PC-3 (cell line): ENCODE measurements around the gene GUCA2A. TPM values are rescaled to one million over a fixed set of nuclear protein-coding genes. Genes with fewer than 3 reads are reported as not detected.

ENCODE experiments used
- ATAC-seq: fragments of 200-7000 bp; cut with Tn5 transposase; 2 replicates; pipeline ENCODE4 v1.9.1; 2020; ENCODE audit warnings: mild to moderate bottlenecking, moderate library complexity
- BruUV-seq: library from RNA; stranded (reverse); fragments of 400-500 nt; replicated peaks from 2 replicates; lab custom pipeline; 2021; lab: Mats Ljungman, UMichigan
- CTCF ChIA-PET: fragments of 300-600 bp; sonication (Branson Sonifier 250); formaldehyde crosslinking; loops from one replicate; lab custom pipeline; 2022; ENCODE audit warnings: antibody characterized with exemption; lab: Charles Lee
- POLR2A ChIA-PET: fragments of 300-600 bp; sonication (Branson Sonifier 250); formaldehyde crosslinking; loops from one replicate; lab custom pipeline; 2022; ENCODE audit warnings: antibody characterized with exemption; ENCODE audit not compliant: unreplicated experiment; lab: Charles Lee
- DNase-seq: peaks from one replicate; pipeline ENCODE4 v3.0.0-alpha.2; 2015
- H2AFZ ChIP-seq: fragments of 300-600 bp; sonication (generic); 2 replicates; pipeline ENCODE4 v1.6.0; 2016; ENCODE audit warnings: antibody characterized with exemption, low read length
- H3F3A ChIP-seq: fragments of 300-600 bp; sonication (generic); one replicate; pipeline ENCODE4 v1.6.0; 2017; ENCODE audit warnings: antibody characterized with exemption, low read length, control low read depth, mild to moderate bottlenecking; ENCODE audit not compliant: unreplicated experiment
- H3K27ac ChIP-seq: fragments of 300-600 bp; sonication (generic); 2 replicates; pipeline ENCODE4 v1.5.1; 2016; ENCODE audit warnings: mild to moderate bottlenecking, low read length
- H3K27me3 ChIP-seq: fragments of 300-600 bp; sonication (generic); 2 replicates; pipeline ENCODE4 v1.6.1; 2016; ENCODE audit warnings: low read length, mixed read lengths
- H3K36me3 ChIP-seq: fragments of 300-600 bp; sonication (generic); 2 replicates; pipeline ENCODE4 v1.6.1; 2016; ENCODE audit warnings: low read depth, mixed run types, low read length, mixed read lengths
- H3K4me1 ChIP-seq: fragments of 300-600 bp; sonication (generic); 2 replicates; pipeline ENCODE4 v1.5.1; 2016; ENCODE audit warnings: low read length; ENCODE audit not compliant: insufficient read depth
- H3K4me2 ChIP-seq: fragments of 300-600 bp; sonication (generic); 2 replicates; pipeline ENCODE4 v1.6.0; 2016; ENCODE audit warnings: low read length
- H3K4me3 ChIP-seq: fragments of 300-600 bp; sonication (generic); 2 replicates; pipeline ENCODE4 v1.5.1; 2016; ENCODE audit warnings: mild to moderate bottlenecking, low read length, mixed read lengths
- H3K79me2 ChIP-seq: fragments of 300-600 bp; sonication (generic); 2 replicates; pipeline ENCODE4 v1.6.1; 2017; ENCODE audit warnings: low read length, mixed read lengths
- H3K9ac ChIP-seq: fragments of 300-600 bp; sonication (generic); 2 replicates; pipeline ENCODE4 v1.6.0; 2016; ENCODE audit warnings: mild to moderate bottlenecking, low read length
- H3K9me2 ChIP-seq: fragments of 300-600 bp; sonication (generic); replicated peaks from 2 replicates; pipeline ENCODE4 v1.6.1; 2016; ENCODE audit warnings: mixed run types, low read length, mixed read lengths
- H3K9me3 ChIP-seq: fragments of 300-600 bp; sonication (generic); 2 replicates; pipeline ENCODE4 v1.6.1; 2016; ENCODE audit warnings: low read length, mixed read lengths
- H4K20me1 ChIP-seq: fragments of 300-600 bp; sonication (generic); 2 replicates; pipeline ENCODE4 v1.6.1; 2016; ENCODE audit warnings: low read length, mixed read lengths
- EZH2 ChIP-seq: fragments of 300-600 bp; sonication (generic); IDR thresholded peaks from one replicate; pipeline ENCODE4 v1.6.1; 2017; ENCODE audit warnings: antibody characterized with exemption, mild to moderate bottlenecking, low read length; ENCODE audit not compliant: unreplicated experiment
- EZH2phosphoT487 ChIP-seq: fragments of 300-600 bp; sonication (generic); IDR thresholded peaks from 2 replicates; pipeline ENCODE4 v1.6.1; 2018; ENCODE audit warnings: mild to moderate bottlenecking, antibody characterized with exemption, low read length, borderline replicate concordance
- intact Hi-C: fragments of 100-400 bp; cut with micrococcal nuclease; formaldehyde crosslinking; loops from 2 replicates; pipeline ENCODE4 v1.9.0; 2023
- total RNA-seq: library from RNA; depleted of rRNA; stranded (reverse); fragments of >200 nt; gene quantifications from 2 replicates; pipeline ENCODE4 v1.2.3, GENCODE V29; 2014
- TF ChIP-seq, protein P1 (sequence below): fragments of 300-600 bp; sonication (generic); conservative IDR thresholded peaks from 2 replicates; pipeline ENCODE4 v1.5.1; 2017; ENCODE audit warnings: antibody characterized with exemption, low read depth, mild to moderate bottlenecking, low read length

The GUCA2A gene
- total RNA-seq, 1 experiment from 2014 or later = not detected

DNA sequence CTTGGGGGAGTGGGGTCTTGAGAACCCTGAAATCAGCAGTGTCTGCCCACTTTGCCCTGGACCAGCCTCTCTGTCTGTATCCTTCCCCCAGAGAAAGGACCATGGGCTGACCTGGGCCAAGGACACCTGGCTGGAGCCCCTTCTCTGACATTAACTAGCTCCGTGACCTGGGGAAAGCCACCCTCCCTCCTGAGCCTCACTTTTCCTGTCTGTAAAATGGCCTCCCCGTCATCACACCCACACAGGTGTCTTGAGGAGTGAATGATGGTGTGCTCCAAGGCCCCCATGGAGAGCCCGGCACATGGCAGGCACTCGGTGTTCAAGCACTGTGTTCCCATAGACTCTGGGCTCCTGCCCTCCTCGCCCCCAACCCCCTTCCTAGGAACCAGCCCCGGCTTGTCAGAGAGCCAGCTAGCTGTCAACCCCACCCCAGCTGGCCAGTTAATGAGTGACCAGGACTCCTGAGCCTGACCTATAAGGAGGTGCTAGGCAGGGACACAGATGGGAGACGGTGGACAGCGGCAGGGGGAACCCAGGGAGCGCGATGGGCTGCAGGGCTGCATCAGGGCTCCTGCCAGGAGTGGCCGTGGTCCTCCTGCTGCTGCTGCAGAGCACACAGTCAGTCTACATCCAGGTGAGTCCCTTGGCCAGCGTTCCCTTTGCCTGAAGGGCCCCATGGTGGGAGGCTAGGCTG is 11.5 kb downstream of the GUCA2A start, which contains the start of gene GUCA2B:
TSS of gene GUCA2B (plus strand) at position 504 of the 694 bp plus-strand sequence. CDS start at position 545, 41 bp downstream.
- no peak for DNase-seq
- H3K4me3 ChIP-seq = no peak within 1 kb of the TSS
- POLR2A ChIA-PET = no interaction called here
- no peak within 1 kb of the TSS for H2AFZ ChIP-seq
- intact Hi-C loops = no loop called here
- H3K4me2 ChIP-seq = no peak within 1 kb of the TSS
- H3K27me3 ChIP-seq = no peaks in the 10 kb centered on the region
- CTCF ChIA-PET = no interaction called here
- no peaks in the 10 kb centered on the region for H4K20me1 ChIP-seq
- no TSS peak for BruUV-seq
- H3K36me3 ChIP-seq = no peaks in the 10 kb centered on the region
- no peaks in the 10 kb centered on the region for H3K9me3 ChIP-seq
- no peaks in the 10 kb centered on the region for H3K79me2 ChIP-seq
- TF ChIP-seq, protein P1, sequence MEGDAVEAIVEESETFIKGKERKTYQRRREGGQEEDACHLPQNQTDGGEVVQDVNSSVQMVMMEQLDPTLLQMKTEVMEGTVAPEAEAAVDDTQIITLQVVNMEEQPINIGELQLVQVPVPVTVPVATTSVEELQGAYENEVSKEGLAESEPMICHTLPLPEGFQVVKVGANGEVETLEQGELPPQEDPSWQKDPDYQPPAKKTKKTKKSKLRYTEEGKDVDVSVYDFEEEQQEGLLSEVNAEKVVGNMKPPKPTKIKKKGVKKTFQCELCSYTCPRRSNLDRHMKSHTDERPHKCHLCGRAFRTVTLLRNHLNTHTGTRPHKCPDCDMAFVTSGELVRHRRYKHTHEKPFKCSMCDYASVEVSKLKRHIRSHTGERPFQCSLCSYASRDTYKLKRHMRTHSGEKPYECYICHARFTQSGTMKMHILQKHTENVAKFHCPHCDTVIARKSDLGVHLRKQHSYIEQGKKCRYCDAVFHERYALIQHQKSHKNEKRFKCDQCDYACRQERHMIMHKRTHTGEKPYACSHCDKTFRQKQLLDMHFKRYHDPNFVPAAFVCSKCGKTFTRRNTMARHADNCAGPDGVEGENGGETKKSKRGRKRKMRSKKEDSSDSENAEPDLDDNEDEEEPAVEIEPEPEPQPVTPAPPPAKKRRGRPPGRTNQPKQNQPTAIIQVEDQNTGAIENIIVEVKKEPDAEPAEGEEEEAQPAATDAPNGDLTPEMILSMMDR = no peak
- TF ChIP-seq EZH2 (no peak), EZH2phosphoT487 (no peak)
- ATAC-seq = no peak
- H3K9me2 ChIP-seq = no peaks in the 10 kb centered on the region
- H3F3A ChIP-seq = no peaks in the 10 kb centered on the region
- H3K27ac ChIP-seq = no peak within 1 kb of the TSS
- H3K9ac ChIP-seq = no peak within 1 kb of the TSS
- peaks cover 10% of the 10 kb centered on the region for H3K4me1 ChIP-seq

DNA sequence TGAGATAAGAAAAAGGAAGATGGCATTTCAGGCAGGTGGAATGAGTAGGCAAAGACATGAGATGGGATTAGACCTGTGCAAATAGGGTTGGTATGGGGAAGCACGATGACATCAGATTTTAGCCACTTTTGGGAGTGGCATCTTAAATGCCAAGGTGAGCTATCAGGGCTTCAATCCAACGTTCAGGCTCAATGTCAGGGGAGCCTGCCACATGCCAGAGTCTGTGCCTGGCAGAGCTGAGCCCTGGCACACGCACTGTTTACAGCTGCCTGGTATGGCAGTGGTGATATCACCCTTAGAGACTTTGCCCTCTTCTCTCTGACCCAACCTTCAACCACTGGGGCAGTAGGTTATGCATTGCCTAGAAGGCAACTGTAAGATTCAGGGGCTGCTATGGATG is 12.4 kb downstream of the GUCA2A start:
- intact Hi-C loops = no loop called here
- DNase-seq (peak; percentile 64), ATAC-seq (peak; percentile 79)

DNA sequence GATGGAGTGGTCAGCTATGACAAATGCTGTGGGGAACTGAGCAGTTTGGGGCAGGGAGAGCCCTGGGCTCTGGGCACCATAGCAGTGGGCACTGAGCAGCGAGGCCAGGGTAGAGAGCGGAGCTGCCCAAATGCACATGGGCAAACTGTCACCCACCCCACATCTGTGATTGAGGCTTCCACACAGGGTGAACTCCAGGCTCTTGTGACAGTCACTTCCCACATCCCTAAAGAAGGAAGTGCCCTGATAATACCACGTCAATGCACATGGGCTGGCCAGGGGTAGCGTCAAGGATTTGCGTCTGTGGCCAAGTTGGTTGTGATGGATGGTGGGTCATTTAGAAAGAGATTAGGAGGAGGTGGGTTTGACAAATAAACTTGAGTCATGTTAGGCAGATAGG is 13.9 kb downstream of the GUCA2A start:
- Histone ChIP-seq H3K27ac (no peak overlapping the region), H3K9ac (no peak overlapping the region), H4K20me1 (no peaks in the 10 kb centered on the region), H3K36me3 (no peaks in the 10 kb centered on the region), H3K79me2 (no peaks in the 10 kb centered on the region), H3K9me3 (no peaks in the 10 kb centered on the region), H3K27me3 (no peaks in the 10 kb centered on the region), H3K4me2 (no peak overlapping the region), H3K9me2 (no peaks in the 10 kb centered on the region), H2AFZ (no peak overlapping the region), H3K4me1 (peaks cover 16% of the 10 kb centered on the region), H3K4me3 (no peak overlapping the region), H3F3A (no peaks in the 10 kb centered on the region)
- CTCF ChIA-PET = no interaction called here
- no peak for DNase-seq
- ATAC-seq = no peak
- no TSS peak for BruUV-seq
- POLR2A ChIA-PET = no interaction called here
- intact Hi-C loops = no loop called here
- TF ChIP-seq EZH2phosphoT487 (no peak), EZH2 (no peak)
- TF ChIP-seq, protein P1 = no peak

More for the DNA sequence above, 12.4 kb downstream of the GUCA2A start:
- Histone ChIP-seq H3K9me2 (no peaks in the 10 kb centered on the region), H3K9ac (no peak overlapping the region), H3F3A (no peaks in the 10 kb centered on the region), H3K36me3 (no peaks in the 10 kb centered on the region), H3K4me2 (no peak overlapping the region), H3K79me2 (no peaks in the 10 kb centered on the region), H3K4me3 (no peak overlapping the region), H2AFZ (no peak overlapping the region), H4K20me1 (no peaks in the 10 kb centered on the region), H3K27ac (no peak overlapping the region), H3K27me3 (no peaks in the 10 kb centered on the region), H3K4me1 (peaks cover 14% of the 10 kb centered on the region), H3K9me3 (no peaks in the 10 kb centered on the region)
- no peak for TF ChIP-seq EZH2phosphoT487
- TF ChIP-seq EZH2 = no peak
- no TSS peak for BruUV-seq
- POLR2A ChIA-PET = no interaction called here
- CTCF ChIA-PET = interaction anchor here (0.5 to 1.0 kb wide), 2 partner anchors 14 to 21 kb away, joined by 3 to 5 read pairs; no protein-coding TSS in a partner anchor
